Heart left ventricle (tissue), 13 donors: Measurements from ENCODE around the gene NISCH.

Experiments
- POLR2A ChIP-seq, 2 donors: fragments of 450-650 bp; IDR thresholded peaks; one replicate each; pipeline ENCODE4 v1.6.1; 2017; ENCODE audit warnings: antibody characterized with exemption in 2 of 2, mild to moderate bottlenecking in 2 of 2, moderate library complexity in 2 of 2
- TF ChIP-seq, protein P1 (sequence below), 12 donors: fragments of 200-600 bp; sonication (generic) in 4 of 12; IDR thresholded peaks; one replicate each; pipeline versions ENCODE4 v1.5.0 to v1.8.0; 2018 to 2022; ENCODE audit warnings: antibody characterized with exemption in 12 of 12, mild to moderate bottlenecking in 5 of 12
- donor health status: ischemic (EF 13 %, LVEDD 7.1; RV severe dilation, severe dysfunction).
- donor health status: DM: no; HTN: yes; CAD: no.
- donor health status: DM: no; HTN: no; CAD: no.
- donor health status: ischemic (EF 25% LVEDD 6.9; RV normal size, moderate dysfunction).
- donor health status: ischemic (EF 25% LVEDD 5.7; RV mildly dilated, moderate dysfunction).
- donor health status: ischemic (EF 35%, LVEDD 5.7; RV mildly dilated, moderate dysfunction).
- donor health status: nonischemic (EF 11% LVEDD 7.7; RV severe dilation, severe dysfunction).
- donor health status: DM: yes; HTN: yes; CAD: no.
- donor health status: PGD.
- donor health status: ischemic (EF 29% LVEDD 5.4; RV normal size, mild dysfunction).
- donor health status: nonischemic (EF 23%, LVEDD 6.1; RV moderate dilation, normal function).

DNA sequence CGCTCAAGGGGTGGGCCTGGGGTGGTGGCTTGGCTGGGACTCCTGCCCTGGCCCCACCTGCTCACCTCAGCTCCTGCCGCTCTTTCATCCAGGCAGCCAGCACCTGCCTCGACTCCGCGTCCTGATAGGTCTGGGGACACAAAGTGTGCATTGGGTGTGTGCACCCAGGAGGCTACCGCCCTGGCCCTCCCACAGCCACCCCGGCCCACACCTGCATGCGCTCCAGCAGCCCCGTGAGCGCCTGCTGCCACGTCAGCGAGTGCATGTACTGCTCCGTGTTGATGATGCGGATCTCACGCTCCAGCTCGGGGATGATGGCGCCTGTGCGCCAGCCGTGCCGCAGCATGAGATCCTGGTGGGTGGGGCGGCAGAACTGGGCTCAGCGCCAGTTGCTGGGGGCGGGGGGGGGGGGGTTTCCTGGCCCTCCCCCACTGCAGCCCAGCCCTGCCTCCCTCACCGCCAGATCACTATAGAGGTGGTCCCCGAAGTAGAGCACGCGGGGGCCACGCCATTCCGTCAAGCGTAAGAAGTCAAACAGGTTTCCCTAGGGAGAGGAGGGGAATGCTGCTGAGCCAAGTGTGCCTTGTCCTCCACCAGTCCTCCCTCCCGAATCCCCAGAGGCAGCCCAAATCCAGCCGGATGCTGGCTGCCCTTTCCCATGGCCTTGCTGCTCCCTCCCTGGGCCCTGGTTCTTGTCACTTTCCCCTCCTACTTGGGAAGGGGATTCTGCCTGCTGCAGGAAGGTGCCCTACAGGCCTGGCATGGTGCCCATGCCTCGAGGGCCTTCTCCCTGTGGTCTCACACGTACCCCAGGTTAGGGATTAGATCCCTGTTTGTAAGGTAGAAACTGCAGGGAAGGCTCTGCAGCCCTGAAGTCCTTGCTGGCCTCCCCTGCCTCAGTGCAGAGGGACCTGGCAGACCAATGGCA, 69.6 kb downstream of the NISCH start:
- no peak for TF ChIP-seq POLR2A (IDR thresholded peaks at IDR 0.05)
- TF ChIP-seq, protein P1, sequence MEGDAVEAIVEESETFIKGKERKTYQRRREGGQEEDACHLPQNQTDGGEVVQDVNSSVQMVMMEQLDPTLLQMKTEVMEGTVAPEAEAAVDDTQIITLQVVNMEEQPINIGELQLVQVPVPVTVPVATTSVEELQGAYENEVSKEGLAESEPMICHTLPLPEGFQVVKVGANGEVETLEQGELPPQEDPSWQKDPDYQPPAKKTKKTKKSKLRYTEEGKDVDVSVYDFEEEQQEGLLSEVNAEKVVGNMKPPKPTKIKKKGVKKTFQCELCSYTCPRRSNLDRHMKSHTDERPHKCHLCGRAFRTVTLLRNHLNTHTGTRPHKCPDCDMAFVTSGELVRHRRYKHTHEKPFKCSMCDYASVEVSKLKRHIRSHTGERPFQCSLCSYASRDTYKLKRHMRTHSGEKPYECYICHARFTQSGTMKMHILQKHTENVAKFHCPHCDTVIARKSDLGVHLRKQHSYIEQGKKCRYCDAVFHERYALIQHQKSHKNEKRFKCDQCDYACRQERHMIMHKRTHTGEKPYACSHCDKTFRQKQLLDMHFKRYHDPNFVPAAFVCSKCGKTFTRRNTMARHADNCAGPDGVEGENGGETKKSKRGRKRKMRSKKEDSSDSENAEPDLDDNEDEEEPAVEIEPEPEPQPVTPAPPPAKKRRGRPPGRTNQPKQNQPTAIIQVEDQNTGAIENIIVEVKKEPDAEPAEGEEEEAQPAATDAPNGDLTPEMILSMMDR (IDR thresholded peaks at IDR 0.05) = no peak
